Left lung (tissue), 10 donors: Measurements from ENCODE around the gene EML6. TPM values are rescaled to one million over a fixed set of nuclear protein-coding genes. Genes with fewer than 3 reads are reported as not detected.

Source experiments
- ATAC-seq: fragments of 200-7000 bp; cut with Tn5 transposase; one replicate; pipeline ENCODE4 v1.9.1; 2020; ENCODE audit warnings: moderate library complexity
- DNase-seq, 4 donors: peaks; one replicate each; pipeline ENCODE4 v3.0.0-alpha.2; 2013 to 2020
- H3K27ac ChIP-seq, 2 donors: fragments of 200-600 bp; sonication (generic) in 1 of 2; one replicate each; pipeline versions ENCODE4 v1.5.0 to v1.8.0; 2020 to 2021
- H3K27me3 ChIP-seq, 2 donors: fragments of 200-600 bp; sonication (generic) in 1 of 2; one replicate each; pipeline versions ENCODE4 v1.5.0 to v1.8.0; 2020 to 2021
- H3K36me3 ChIP-seq, 2 donors: fragments of 200-600 bp; sonication (generic) in 1 of 2; one replicate each; pipeline versions ENCODE4 v1.5.0 to v1.8.0; 2020 to 2021
- H3K4me1 ChIP-seq, 2 donors: fragments of 200-600 bp; one replicate each; pipeline ENCODE4 v1.8.0; 2021
- H3K4me3 ChIP-seq, 2 donors: fragments of 200-600 bp; sonication (generic) in 1 of 2; one replicate each; pipeline versions ENCODE4 v1.5.0 to v1.8.0; 2020 to 2021; ENCODE audit warnings: mild to moderate bottlenecking in 1 of 2
- H3K9me3 ChIP-seq, 2 donors: fragments of 200-600 bp; sonication (generic) in 1 of 2; one replicate each; pipeline versions ENCODE4 v1.5.0 to v1.8.0; 2020 to 2021
- CTCF ChIP-seq, 2 donors: fragments of 200-600 bp; sonication (generic) in 1 of 2; IDR thresholded peaks; one replicate each; pipeline versions ENCODE4 v1.5.0 to v1.8.0; 2021; ENCODE audit warnings: antibody characterized with exemption in 2 of 2
- intact Hi-C, 2 donors: fragments of 100-400 bp; cut with DNase I; formaldehyde crosslinking; loops; one replicate each; pipeline versions ENCODE4 v1.11.2 to v1.14.2; 2022
- polyA plus RNA-seq, 6 donors: library from polyadenylated mRNA; unstranded; fragments of 120-200 nt; gene quantifications; one replicate each; pipeline ENCODE4 v1.2.1, GENCODE V29; 2013; ENCODE audit not compliant: insufficient read length in 6 of 6
- total RNA-seq, 2 donors: library from RNA; stranded (reverse); fragmentation: NEBNext Ultra II Directional; extraction: Animal tissue kit (Norgen Biotek cat#: 25700); gene quantifications; one replicate each; pipeline ENCODE4 v1.2.1, GENCODE V29; 2021
- donor health status: DM: no; HTN: yes; CAD: no.
- donor health status: DM: no; HTN: no; CAD: no.

Gene EML6
- total and polyA plus RNA-seq, 8 donors = 0.73 to 2.2 (median 1.3) TPM

- no peaks in the 10 kb centered on the region for H3K9me3 ChIP-seq
- DNase-seq = no peak
- no peaks in the 10 kb centered on the region for H3K36me3 ChIP-seq
- ATAC-seq = no peak
- H3K27me3 ChIP-seq = no peaks in the 10 kb centered on the region
- no peak overlapping the region for H3K4me3 ChIP-seq
- intact Hi-C loops = no loop called here
- no peak for TF ChIP-seq CTCF (IDR thresholded peaks at IDR 0.05)
- H3K4me1 ChIP-seq = peaks cover 3 to 8% of the 10 kb centered on the region in 2 donors
- H3K27ac ChIP-seq = no peak overlapping the region
Measured at GRCh38 chr2:54958717-54959371, 235.4 kb downstream of the EML6 start.

GRCh38 chr2:54960164-54960563 lies 236.7 kb downstream of the EML6 start:
- Histone ChIP-seq H3K36me3 (no peaks in the 10 kb centered on the region), H3K4me3 (no peak overlapping the region), H3K4me1 (peaks cover 3 to 8% of the 10 kb centered on the region in 2 donors), H3K27ac (no peak overlapping the region), H3K9me3 (no peaks in the 10 kb centered on the region), H3K27me3 (no peaks in the 10 kb centered on the region)
- DNase-seq (no peak), ATAC-seq (no peak)
- TF ChIP-seq CTCF (IDR thresholded peaks at IDR 0.05) = no peak
- intact Hi-C loops = no loop called here

GRCh38 chr2:54962511-54962910 lies 239.0 kb downstream of the EML6 start:
- DNase-seq (no peak), ATAC-seq (no peak)
- H3K9me3 ChIP-seq = no peaks in the 10 kb centered on the region
- no peak for TF ChIP-seq CTCF (IDR thresholded peaks at IDR 0.05)
- H3K27me3 ChIP-seq = no peaks in the 10 kb centered on the region
- peaks cover 0 to 9% of the 10 kb centered on the region in 2 donors for H3K36me3 ChIP-seq
- no peak overlapping the region for H3K27ac ChIP-seq
- H3K4me3 ChIP-seq = no peak overlapping the region
- intact Hi-C loops = no loop called here
- peaks cover 0 to 3% of the 10 kb centered on the region in 2 donors for H3K4me1 ChIP-seq

GRCh38 chr2:54962935-54963440 lies 239.5 kb downstream of the EML6 start:
- Histone ChIP-seq H3K27me3 (no peaks in the 10 kb centered on the region), H3K4me1 (peaks cover 0 to 3% of the 10 kb centered on the region in 2 donors), H3K4me3 (no peak overlapping the region), H3K27ac (peak overlapping the region; percentile 35 to 59), H3K36me3 (peaks cover 0 to 11% of the 10 kb centered on the region in 2 donors), H3K9me3 (no peaks in the 10 kb centered on the region)
- intact Hi-C loops = no loop called here
- ATAC-seq = peak; percentile 83
- no peak for TF ChIP-seq CTCF (IDR thresholded peaks at IDR 0.05)
- no peak for DNase-seq

- Histone ChIP-seq H3K36me3 (peaks cover 0 to 16% of the 10 kb centered on the region in 2 donors), H3K27ac (peak overlapping the region; percentile 35 to 59), H3K4me1 (peaks cover 0 to 3% of the 10 kb centered on the region in 2 donors), H3K27me3 (no peaks in the 10 kb centered on the region), H3K4me3 (no peak overlapping the region), H3K9me3 (no peaks in the 10 kb centered on the region)
- ATAC-seq = peak; percentile 35
- DNase-seq = no peak
- intact Hi-C loops = no loop called here
- no peak for TF ChIP-seq CTCF (IDR thresholded peaks at IDR 0.05)
Measured at GRCh38 chr2:54963476-54963875, 240.0 kb downstream of the EML6 start.
